Gastroesophageal sphincter (tissue), 3 donors: ENCODE data around the gene SMIM13.
"Not testable (repeated sequence)": the region's sequence is repeated elsewhere in the genome, so short reads cannot be mapped to it uniquely, and the experiment has no call there.

Experiments
- CTCF ChIP-seq, 4 experiments: fragments of 200-600 bp in 2 of 4; fragments of 450-650 bp in 2 of 4; sonication (generic) in 1 of 4; IDR thresholded peaks; one replicate each; pipeline ENCODE4 v1.5.1; 2017 to 2019; ENCODE audit warnings: antibody characterized with exemption in 4 of 4, mild to moderate bottlenecking in 2 of 4, moderate library complexity in 2 of 4
- EP300 ChIP-seq: sonication (generic); formaldehyde crosslinking; IDR thresholded peaks from one replicate; pipeline ENCODE4 v1.6.1; 2017; ENCODE audit warnings: antibody characterized with exemption, mild to moderate bottlenecking
- POLR2A ChIP-seq, 2 donors: fragments of 450-650 bp; IDR thresholded peaks; one replicate each; pipeline ENCODE4 v1.6.1; 2017; ENCODE audit warnings: antibody characterized with exemption in 2 of 2, mild to moderate bottlenecking in 2 of 2, moderate library complexity in 1 of 2
- POLR2AphosphoS5 ChIP-seq: sonication (generic); formaldehyde crosslinking; IDR thresholded peaks from one replicate; pipeline ENCODE4 v1.6.1; 2017; ENCODE audit warnings: antibody characterized with exemption

- not testable (repeated sequence) for TF ChIP-seq CTCF (IDR thresholded peaks at IDR 0.05); EP300; POLR2A (IDR thresholded peaks at IDR 0.05); POLR2AphosphoS5
These were observed 2.5 kb upstream of the SMIM13 start for GRCh38 chr6:11091141-11091540.
